HTR-8/SVneo (cell line): ENCODE results near the gene MGMT.
A peak's percentile ranks its signal among the peaks of the same experiment; 100 is the strongest.

Experiments
- DNase-seq: peaks from one replicate; pipeline ENCODE4 v3.0.0; 2011; ENCODE audit warnings: low spot score, mixed read lengths; ENCODE audit not compliant: insufficient read length
- FAIRE-seq: peaks from 2 replicates; lab custom pipeline; 2011; peaks lifted over from hg19 to GRCh38; lab: Jason Lieb, UNC

The MGMT gene

GRCh38 chr10:129612481-129613109 is 145.6 kb downstream of the MGMT start:
- FAIRE-seq (no peak), DNase-seq (no peak)

- FAIRE-seq, result no peak
- DNase-seq, result no peak
These were observed 146.4 kb downstream of the MGMT start for GRCh38 chr10:129613377-129613980.

GRCh38 chr10:129614341-129614740 is 147.3 kb downstream of the MGMT start:
- FAIRE-seq (no peak), DNase-seq (no peak)

GRCh38 chr10:129615381-129615780 is 148.3 kb downstream of the MGMT start:
- FAIRE-seq, result no peak

GRCh38 chr10:129615921-129616525 is 149.0 kb downstream of the MGMT start:
- FAIRE-seq, result no peak

More at GRCh38 chr10:129615381-129615780, 148.3 kb downstream of the MGMT start:
- no peak for DNase-seq

GRCh38 chr10:129617768-129618167 is 150.7 kb downstream of the MGMT start:
- DNase-seq, result no peak

More at GRCh38 chr10:129615921-129616525, 149.0 kb downstream of the MGMT start:
- DNase-seq, result no peak

GRCh38 chr10:129621062-129621461 is 154.0 kb downstream of the MGMT start:
- DNase-seq (no peak), FAIRE-seq (no peak)

More at GRCh38 chr10:129617768-129618167, 150.7 kb downstream of the MGMT start:
- no peak for FAIRE-seq

- no peak for FAIRE-seq
- no peak for DNase-seq
These were observed 154.7 kb downstream of the MGMT start for GRCh38 chr10:129621693-129622092.

- FAIRE-seq (no peak), DNase-seq (no peak)
These were observed 155.2 kb downstream of the MGMT start for GRCh38 chr10:129622291-129622690.

GRCh38 chr10:129622736-129623135 is 155.7 kb downstream of the MGMT start:
- DNase-seq, result peak; percentile 21
- FAIRE-seq, result no peak

- DNase-seq (no peak), FAIRE-seq (no peak)
These were observed 157.5 kb downstream of the MGMT start for GRCh38 chr10:129624526-129624925.

GRCh38 chr10:129626309-129626708 is 159.3 kb downstream of the MGMT start:
- DNase-seq, result no peak
- no peak for FAIRE-seq

GRCh38 chr10:129626796-129627435 is 159.9 kb downstream of the MGMT start:
- FAIRE-seq, result no peak
- no peak for DNase-seq

GRCh38 chr10:129627442-129627841 is 160.4 kb downstream of the MGMT start:
- FAIRE-seq (no peak), DNase-seq (no peak)

GRCh38 chr10:129628823-129629222 is 161.8 kb downstream of the MGMT start:
- DNase-seq (no peak), FAIRE-seq (no peak)

GRCh38 chr10:129629911-129630310 is 162.9 kb downstream of the MGMT start:
- no peak for FAIRE-seq

GRCh38 chr10:129631006-129631405 is 164.0 kb downstream of the MGMT start:
- DNase-seq, result no peak

More at GRCh38 chr10:129629911-129630310, 162.9 kb downstream of the MGMT start:
- DNase-seq, result no peak

GRCh38 chr10:129631870-129632623 is 165.0 kb downstream of the MGMT start:
- FAIRE-seq, result no peak
- no peak for DNase-seq

More at GRCh38 chr10:129631006-129631405, 164.0 kb downstream of the MGMT start:
- no peak for FAIRE-seq

- DNase-seq (no peak), FAIRE-seq (no peak)
These were observed 170.0 kb downstream of the MGMT start for GRCh38 chr10:129637010-129637409.

- no peak for DNase-seq
- no peak for FAIRE-seq
These were observed 170.8 kb downstream of the MGMT start for GRCh38 chr10:129637846-129638245.
